Parathyroid adenoma (tissue), 2 donors: ENCODE results near the gene SEC61B.

Experiments
- H2AFZ ChIP-seq: fragments of 300-600 bp; sonication (generic); one replicate; pipeline ENCODE4 v1.7.0; 2017; ENCODE audit warnings: antibody characterized with exemption, mild to moderate bottlenecking
- H3K27ac ChIP-seq: fragments of 300-600 bp; sonication (generic); one replicate; pipeline ENCODE4 v1.7.0; 2017
- H3K27me3 ChIP-seq: fragments of 300-600 bp; sonication (generic); one replicate; pipeline ENCODE4 v1.7.0; 2017; ENCODE audit warnings: low read length; ENCODE audit not compliant: control insufficient read depth, insufficient read depth
- H3K36me3 ChIP-seq: fragments of 300-600 bp; sonication (generic); one replicate; pipeline ENCODE4 v1.7.0; 2017; ENCODE audit warnings: low read length; ENCODE audit not compliant: control insufficient read depth, insufficient read depth
- H3K4me1 ChIP-seq: fragments of 300-600 bp; sonication (generic); one replicate; pipeline ENCODE4 v1.7.0; 2017; ENCODE audit warnings: control low read depth
- H3K4me2 ChIP-seq: fragments of 300-600 bp; sonication (generic); one replicate; pipeline ENCODE4 v1.7.0; 2017; ENCODE audit warnings: low read length
- H3K4me3 ChIP-seq: fragments of 300-600 bp; sonication (generic); one replicate; pipeline ENCODE4 v1.7.0; 2017; ENCODE audit warnings: low read depth, low read length
- H3K79me2 ChIP-seq: fragments of 300-600 bp; sonication (generic); one replicate; pipeline ENCODE4 v1.7.0; 2017; ENCODE audit warnings: control low read depth
- H3K9ac ChIP-seq: fragments of 300-600 bp; sonication (generic); one replicate; pipeline ENCODE4 v1.7.0; 2017; ENCODE audit warnings: mild to moderate bottlenecking
- H3K9me3 ChIP-seq: fragments of 300-600 bp; sonication (generic); one replicate; pipeline ENCODE4 v1.7.0; 2017; ENCODE audit warnings: low read length; ENCODE audit not compliant: control insufficient read depth
- CTCF ChIP-seq: fragments of 300-600 bp; sonication (generic); IDR thresholded peaks from one replicate; pipeline ENCODE4 v1.7.0; 2017; ENCODE audit warnings: antibody characterized with exemption, mild to moderate bottlenecking
- donor health status: primary hyperparathyroidism.

Gene SEC61B

GRCh38 chr9:99213197-99213596, 8.9 kb upstream of the SEC61B start:
- Histone ChIP-seq H3K36me3 (no peaks in the 10 kb centered on the region), H3K4me3 (no peak overlapping the region), H3K4me1 (no peaks in the 10 kb centered on the region), H3K9ac (no peak overlapping the region), H3K9me3 (no peaks in the 10 kb centered on the region), H3K27ac (no peak overlapping the region), H3K27me3 (no peaks in the 10 kb centered on the region), H2AFZ (no peak overlapping the region), H3K4me2 (no peak overlapping the region), H3K79me2 (no peaks in the 10 kb centered on the region)
- no peak for TF ChIP-seq CTCF

GRCh38 chr9:99216073-99216472, 6.0 kb upstream of the SEC61B start:
- no peak for TF ChIP-seq CTCF
- Histone ChIP-seq H3K9ac (no peak overlapping the region), H3K27ac (no peak overlapping the region), H3K4me1 (peaks cover 2% of the 10 kb centered on the region), H3K4me2 (no peak overlapping the region), H2AFZ (no peak overlapping the region), H3K79me2 (peaks cover 3% of the 10 kb centered on the region), H3K36me3 (no peaks in the 10 kb centered on the region), H3K9me3 (no peaks in the 10 kb centered on the region), H3K4me3 (no peak overlapping the region), H3K27me3 (no peaks in the 10 kb centered on the region)

GRCh38 chr9:99220011-99220410, 2.1 kb upstream of the SEC61B start:
- H3K4me2 ChIP-seq: no peak overlapping the region
- no peaks in the 10 kb centered on the region for H3K27me3 ChIP-seq
- H3K9me3 ChIP-seq: no peaks in the 10 kb centered on the region
- H3K4me3 ChIP-seq: no peak overlapping the region
- no peak overlapping the region for H3K27ac ChIP-seq
- no peaks in the 10 kb centered on the region for H3K36me3 ChIP-seq
- no peak overlapping the region for H3K9ac ChIP-seq
- no peak for TF ChIP-seq CTCF
- H2AFZ ChIP-seq: no peak overlapping the region
- peaks cover 20% of the 10 kb centered on the region for H3K79me2 ChIP-seq
- H3K4me1 ChIP-seq: peaks cover 2% of the 10 kb centered on the region

- no peak for TF ChIP-seq CTCF
- H3K79me2 ChIP-seq: peaks cover 20% of the 10 kb centered on the region
- peak overlapping the region; percentile 98 for H3K27ac ChIP-seq
- peaks cover 2% of the 10 kb centered on the region for H3K4me1 ChIP-seq
- no peaks in the 10 kb centered on the region for H3K9me3 ChIP-seq
- H3K36me3 ChIP-seq: no peaks in the 10 kb centered on the region
- H2AFZ ChIP-seq: peak overlapping the region; percentile 90
- H3K4me2 ChIP-seq: peak overlapping the region; percentile 66
- peak overlapping the region; percentile 89 for H3K4me3 ChIP-seq
- H3K9ac ChIP-seq: peak overlapping the region; percentile 67
- no peaks in the 10 kb centered on the region for H3K27me3 ChIP-seq
Observed at GRCh38 chr9:99221266-99221620, 839 bp upstream of the SEC61B start.

- H3K27ac ChIP-seq: peak overlapping the region; percentile 98
- H3K79me2 ChIP-seq: peaks cover 20% of the 10 kb centered on the region
- no peaks in the 10 kb centered on the region for H3K9me3 ChIP-seq
- H3K27me3 ChIP-seq: no peaks in the 10 kb centered on the region
- peak overlapping the region; percentile 66 for H3K4me2 ChIP-seq
- H3K9ac ChIP-seq: peak overlapping the region; percentile 89
- peak overlapping the region; percentile 89 for H3K4me3 ChIP-seq
- H3K4me1 ChIP-seq: peaks cover 2% of the 10 kb centered on the region
- H3K36me3 ChIP-seq: no peaks in the 10 kb centered on the region
- no peak for TF ChIP-seq CTCF
- H2AFZ ChIP-seq: peak overlapping the region; percentile 90
Observed at GRCh38 chr9:99222416-99223270, 561 bp downstream of the SEC61B start.
